PC-9 (cell line): Measurements from ENCODE around the gene MTX1.

Source experiments
- EZH2 ChIP-seq: fragments of 200-600 bp; sonication (generic); IDR thresholded peaks from 2 replicates; pipeline ENCODE4 v1.8.0; 2017; ENCODE audit warnings: antibody characterized with exemption, low read depth
- TF ChIP-seq, protein P1 (sequence below): fragments of 200-600 bp; sonication (generic); conservative IDR thresholded peaks from 2 replicates; pipeline ENCODE4 v1.6.1; 2017; ENCODE audit warnings: mixed run types, antibody characterized with exemption, mild to moderate bottlenecking, moderate library complexity

DNA sequence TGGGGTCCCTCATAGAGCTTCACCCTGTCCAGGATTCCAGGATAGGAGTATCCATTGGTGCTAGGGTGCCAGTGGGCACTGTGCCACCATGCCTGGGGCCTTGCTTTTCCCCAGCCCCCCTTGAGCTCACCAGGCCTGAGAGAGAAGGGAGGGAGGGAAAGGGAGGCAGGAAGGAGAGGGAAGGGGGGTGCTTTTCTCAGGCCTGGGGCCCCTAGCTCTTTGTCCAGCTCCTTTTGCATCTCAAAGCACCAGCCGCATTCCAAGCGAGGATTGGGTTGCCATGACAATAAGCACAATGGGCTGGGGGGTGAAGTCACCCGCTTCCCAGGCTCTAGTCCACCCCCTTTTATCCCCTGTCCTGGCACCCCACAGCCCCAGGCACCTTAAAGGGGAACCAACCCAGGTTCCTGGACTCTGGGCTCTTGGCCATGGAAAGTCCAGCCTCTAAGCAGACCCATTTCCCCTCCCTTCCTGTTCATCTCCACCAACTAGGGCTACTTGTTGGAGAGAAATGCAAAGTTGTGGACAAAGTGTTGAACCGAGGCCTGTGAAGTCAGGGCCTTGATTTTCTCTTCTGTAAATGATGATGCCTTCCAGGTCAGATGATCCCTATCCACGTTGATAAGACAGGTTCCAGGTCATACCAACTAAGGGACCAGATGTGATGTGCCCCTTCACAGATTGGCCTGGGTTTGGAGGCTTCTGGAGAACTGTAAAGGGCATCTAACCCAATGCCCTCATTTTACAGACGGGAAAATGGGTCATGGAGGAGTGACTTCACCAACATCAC is 12.2 kb upstream of the MTX1 start:
- TF ChIP-seq, protein P1, sequence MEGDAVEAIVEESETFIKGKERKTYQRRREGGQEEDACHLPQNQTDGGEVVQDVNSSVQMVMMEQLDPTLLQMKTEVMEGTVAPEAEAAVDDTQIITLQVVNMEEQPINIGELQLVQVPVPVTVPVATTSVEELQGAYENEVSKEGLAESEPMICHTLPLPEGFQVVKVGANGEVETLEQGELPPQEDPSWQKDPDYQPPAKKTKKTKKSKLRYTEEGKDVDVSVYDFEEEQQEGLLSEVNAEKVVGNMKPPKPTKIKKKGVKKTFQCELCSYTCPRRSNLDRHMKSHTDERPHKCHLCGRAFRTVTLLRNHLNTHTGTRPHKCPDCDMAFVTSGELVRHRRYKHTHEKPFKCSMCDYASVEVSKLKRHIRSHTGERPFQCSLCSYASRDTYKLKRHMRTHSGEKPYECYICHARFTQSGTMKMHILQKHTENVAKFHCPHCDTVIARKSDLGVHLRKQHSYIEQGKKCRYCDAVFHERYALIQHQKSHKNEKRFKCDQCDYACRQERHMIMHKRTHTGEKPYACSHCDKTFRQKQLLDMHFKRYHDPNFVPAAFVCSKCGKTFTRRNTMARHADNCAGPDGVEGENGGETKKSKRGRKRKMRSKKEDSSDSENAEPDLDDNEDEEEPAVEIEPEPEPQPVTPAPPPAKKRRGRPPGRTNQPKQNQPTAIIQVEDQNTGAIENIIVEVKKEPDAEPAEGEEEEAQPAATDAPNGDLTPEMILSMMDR = no peak
- no peak for TF ChIP-seq EZH2
